GM10266 (cell line): ENCODE results near the gene FAM131A.

Source experiments
- DNase-seq: peaks from one replicate; pipeline ENCODE4 v3.0.0; 2012; ENCODE audit errors: extremely low spot score
- TF ChIP-seq, protein P1 (sequence below): IDR thresholded peaks from 2 replicates; pipeline ENCODE4 v1.5.1; 2012; ENCODE audit warnings: mild to moderate bottlenecking, low read depth; ENCODE audit not compliant: control insufficient read depth, insufficient read depth; ENCODE audit errors: missing control alignments

The FAM131A gene

DNA sequence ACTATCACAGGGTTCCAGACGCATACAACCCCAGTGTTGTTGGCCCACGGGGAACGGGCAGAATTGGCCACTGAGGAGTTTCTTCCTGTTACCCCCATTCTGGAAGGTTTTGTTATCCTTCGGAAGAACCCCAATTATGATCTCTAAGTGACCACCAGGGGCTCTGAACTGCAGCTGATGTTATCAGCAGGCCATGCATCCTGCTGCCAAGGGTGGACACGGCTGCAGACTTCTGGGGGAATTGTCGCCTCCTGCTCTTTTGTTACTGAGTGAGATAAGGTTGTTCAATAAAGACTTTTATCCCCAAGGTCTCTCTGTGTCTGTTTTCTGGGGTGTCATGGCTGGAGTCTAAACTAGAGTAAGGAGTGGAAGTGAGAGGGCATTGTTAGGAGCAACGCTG lies 28.7 kb upstream of the FAM131A start:
- DNase-seq, result no peak
- TF ChIP-seq, protein P1, sequence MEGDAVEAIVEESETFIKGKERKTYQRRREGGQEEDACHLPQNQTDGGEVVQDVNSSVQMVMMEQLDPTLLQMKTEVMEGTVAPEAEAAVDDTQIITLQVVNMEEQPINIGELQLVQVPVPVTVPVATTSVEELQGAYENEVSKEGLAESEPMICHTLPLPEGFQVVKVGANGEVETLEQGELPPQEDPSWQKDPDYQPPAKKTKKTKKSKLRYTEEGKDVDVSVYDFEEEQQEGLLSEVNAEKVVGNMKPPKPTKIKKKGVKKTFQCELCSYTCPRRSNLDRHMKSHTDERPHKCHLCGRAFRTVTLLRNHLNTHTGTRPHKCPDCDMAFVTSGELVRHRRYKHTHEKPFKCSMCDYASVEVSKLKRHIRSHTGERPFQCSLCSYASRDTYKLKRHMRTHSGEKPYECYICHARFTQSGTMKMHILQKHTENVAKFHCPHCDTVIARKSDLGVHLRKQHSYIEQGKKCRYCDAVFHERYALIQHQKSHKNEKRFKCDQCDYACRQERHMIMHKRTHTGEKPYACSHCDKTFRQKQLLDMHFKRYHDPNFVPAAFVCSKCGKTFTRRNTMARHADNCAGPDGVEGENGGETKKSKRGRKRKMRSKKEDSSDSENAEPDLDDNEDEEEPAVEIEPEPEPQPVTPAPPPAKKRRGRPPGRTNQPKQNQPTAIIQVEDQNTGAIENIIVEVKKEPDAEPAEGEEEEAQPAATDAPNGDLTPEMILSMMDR, result no peak

DNA sequence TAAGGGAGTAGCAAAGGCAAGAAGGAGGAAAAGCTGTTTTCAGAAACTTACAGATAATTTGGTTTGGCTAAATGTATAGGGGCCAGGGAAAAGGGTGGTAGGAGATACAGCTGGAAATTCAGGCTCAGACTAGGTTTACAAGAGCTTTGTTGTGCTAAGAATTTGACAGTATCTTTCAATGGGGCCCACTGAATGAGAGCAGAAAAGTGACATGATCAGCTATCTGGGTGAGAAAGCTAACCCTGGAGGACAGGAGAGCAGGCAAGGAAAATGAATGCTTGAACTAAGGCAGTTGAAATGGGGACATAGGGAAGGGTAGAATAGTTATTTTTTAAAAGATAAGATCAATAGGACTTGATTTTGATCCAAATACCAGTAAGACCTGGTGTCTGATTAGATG lies 25.8 kb upstream of the FAM131A start:
- TF ChIP-seq, protein P1, result no peak
- no peak for DNase-seq

DNA sequence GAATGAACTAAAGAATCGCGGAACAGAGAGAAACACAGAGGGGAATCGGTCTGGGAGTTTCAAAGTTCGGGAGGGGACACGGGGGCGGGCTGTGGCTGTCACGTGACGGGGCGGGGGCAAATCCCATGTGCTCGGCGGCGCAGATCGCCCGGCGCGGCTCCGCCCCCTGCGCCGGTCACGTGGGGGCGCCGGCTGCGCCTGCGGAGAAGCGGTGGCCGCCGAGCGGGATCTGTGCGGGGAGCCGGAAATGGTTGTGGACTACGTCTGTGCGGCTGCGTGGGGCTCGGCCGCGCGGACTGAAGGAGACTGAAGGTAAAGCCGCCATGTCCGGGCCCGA lies 23.1 kb upstream of the FAM131A start, which contains the start of gene EIF4G1:
EIF4G1 (plus strand) TSS at position 244 of the 337 bp plus-strand sequence. CDS start 1,191 bp downstream, outside the sequence.
- TF ChIP-seq, protein P1, result no peak

DNA sequence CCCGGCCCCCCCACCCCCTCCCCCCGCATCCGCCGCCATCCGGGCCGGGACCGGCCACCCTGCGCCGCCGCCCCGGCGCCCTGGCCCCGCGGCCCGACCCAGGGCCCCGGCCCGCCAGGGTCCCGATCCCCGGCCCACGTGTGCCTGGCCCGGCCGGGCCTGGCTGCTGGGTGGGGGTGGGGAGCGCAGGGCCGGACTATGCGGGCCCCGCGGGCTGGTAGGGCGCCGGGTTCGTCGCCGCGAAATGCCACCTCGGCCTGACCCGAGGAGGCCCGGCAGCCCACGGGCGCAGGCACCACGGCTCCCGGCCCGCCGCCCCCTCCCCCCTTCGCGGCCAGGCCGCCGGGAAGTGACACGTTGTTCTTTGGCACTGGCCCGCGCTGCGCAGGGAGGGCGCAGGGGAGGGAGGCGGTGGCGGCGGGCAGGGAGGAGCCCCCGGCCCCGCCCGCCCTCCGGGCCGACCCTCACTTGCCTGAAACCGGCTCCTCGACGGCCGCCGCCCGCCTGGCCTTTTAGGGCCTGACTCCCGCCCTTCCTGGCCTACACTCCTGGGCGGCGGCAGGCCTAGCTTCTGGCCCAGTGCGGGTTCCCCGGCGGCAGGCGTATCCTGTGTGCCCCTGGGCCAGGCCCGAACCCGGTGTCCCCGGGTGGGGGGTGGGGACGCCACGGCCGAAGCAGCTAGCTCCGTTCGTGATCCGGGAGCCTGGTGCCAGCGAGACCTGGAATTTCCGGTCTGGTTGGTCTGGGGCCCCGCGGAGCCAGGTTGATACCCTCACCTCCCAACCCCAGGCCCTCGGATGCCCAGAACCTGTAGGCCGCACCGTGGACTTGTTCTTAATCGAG lies 22.5 kb upstream of the FAM131A start:
- TF ChIP-seq, protein P1, result no peak
- DNase-seq, result peak; percentile 80

More for the DNA sequence above, 23.1 kb upstream of the FAM131A start, which contains the start of gene EIF4G1:
- DNase-seq, result peak; percentile 100

DNA sequence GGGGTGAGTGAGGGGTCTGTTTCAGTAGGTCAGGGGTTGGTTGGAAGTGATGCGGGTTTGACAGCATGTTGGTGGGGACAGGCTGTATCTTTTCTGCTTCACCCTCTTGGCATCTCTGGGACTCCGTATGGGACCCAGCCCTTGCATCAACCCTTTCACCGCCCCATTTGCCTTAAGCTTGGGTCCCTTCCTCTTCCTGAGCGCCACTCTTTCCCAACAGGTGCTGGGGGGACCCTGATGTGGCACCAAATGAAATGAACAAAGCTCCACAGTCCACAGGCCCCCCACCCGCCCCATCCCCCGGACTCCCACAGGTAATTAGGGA lies 21.9 kb upstream of the FAM131A start:
- TF ChIP-seq, protein P1, result no peak
- DNase-seq, result no peak

DNA sequence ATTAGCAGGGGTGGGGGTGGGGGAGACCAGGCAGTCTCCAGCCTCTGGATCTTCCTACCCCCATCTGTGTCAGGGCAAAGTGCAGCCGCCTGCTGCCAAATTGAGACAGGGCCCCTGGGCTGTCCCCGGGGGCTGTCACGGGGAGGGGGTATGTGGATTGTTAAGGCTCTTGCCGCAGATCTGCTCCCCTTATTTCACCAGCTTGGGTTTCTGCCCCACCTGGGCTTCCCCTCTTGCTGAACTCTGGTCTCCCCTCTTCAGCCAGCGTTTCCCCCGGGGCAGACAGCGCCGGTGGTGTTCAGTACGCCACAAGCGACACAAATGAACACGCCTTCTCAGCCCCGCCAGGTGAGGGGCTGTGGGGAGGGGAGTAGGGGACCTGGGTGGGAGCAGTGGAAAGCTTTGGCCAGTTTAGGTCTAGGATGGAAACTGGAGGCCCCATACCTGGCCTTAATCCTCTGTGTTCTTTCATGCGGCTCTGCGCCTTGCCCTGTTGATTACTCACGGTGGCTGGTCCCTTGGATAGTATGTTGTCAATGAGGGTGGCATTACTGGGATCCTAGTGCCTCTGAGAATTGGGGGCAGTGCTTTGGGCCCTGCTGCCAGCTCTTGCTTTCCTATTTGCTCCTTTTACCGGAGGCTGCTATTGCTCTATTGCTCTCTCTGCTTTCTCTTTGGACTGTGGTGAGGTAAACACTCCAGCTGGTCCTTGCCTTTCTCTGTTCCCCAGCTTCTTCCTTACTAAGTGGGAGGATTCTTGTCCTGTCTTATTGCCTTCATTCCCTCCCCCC lies 21.3 kb upstream of the FAM131A start:
- TF ChIP-seq, protein P1, result no peak
- DNase-seq, result no peak

DNA sequence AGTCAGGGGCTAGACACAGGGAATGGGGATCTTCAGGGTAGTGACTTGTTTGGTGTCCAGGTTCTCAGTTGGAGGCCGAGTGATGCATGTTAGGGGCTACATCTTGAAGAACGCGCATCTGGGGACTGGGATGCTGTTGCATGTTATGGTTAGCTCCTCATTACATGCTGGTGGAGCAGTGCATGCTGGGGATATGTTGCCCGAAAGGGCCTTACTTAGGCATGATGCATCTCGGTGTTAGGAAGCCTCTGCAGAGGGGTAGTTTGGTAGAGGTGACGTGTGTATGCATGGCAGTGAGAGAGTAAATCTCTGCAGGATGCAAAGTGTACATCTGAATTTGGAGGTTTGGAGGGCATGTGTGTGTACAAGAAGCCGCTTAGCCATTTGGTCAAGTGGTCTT lies 20.6 kb upstream of the FAM131A start:
- TF ChIP-seq, protein P1, result no peak
- DNase-seq, result no peak
